Mesenteric fat pad (tissue), 1 donor: ENCODE data around the gene STAG1. TPM values are rescaled to one million over a fixed set of nuclear protein-coding genes. Genes with fewer than 3 reads are reported as not detected.
"Not testable (repeated sequence)": the region's sequence is repeated elsewhere in the genome, so short reads cannot be mapped to it uniquely, and the experiment has no call there.

Experiments used
- DNase-seq: peaks from one replicate; pipeline ENCODE4 v3.0.0-alpha.2; 2020; ENCODE audit warnings: low spot score
- total RNA-seq: library from RNA; stranded (reverse); fragmentation: NEBNext Ultra II Directional; extraction: Animal tissue kit (Norgen Biotek cat#: 25700); gene quantifications from one replicate; pipeline ENCODE4 v1.2.1, GENCODE V29; 2021
- donor health status: DM: yes; HTN: yes; CAD: no.

STAG1 gene
- total RNA-seq, 1 donor from 2014 or later: 41.8 TPM

- no peak for DNase-seq
Observed at GRCh38 chr3:136651581-136651980, 100.6 kb downstream of the STAG1 start.

GRCh38 chr3:136650461-136650860 is 101.7 kb downstream of the STAG1 start:
- DNase-seq: no peak

GRCh38 chr3:136645915-136646314 is 106.3 kb downstream of the STAG1 start:
- no peak for DNase-seq

GRCh38 chr3:136644212-136644611 is 108.0 kb downstream of the STAG1 start:
- no peak for DNase-seq

- DNase-seq: not testable (repeated sequence)
Observed at GRCh38 chr3:136643380-136643779, 108.8 kb downstream of the STAG1 start.

- DNase-seq: no peak
Observed at GRCh38 chr3:136642711-136643110, 109.5 kb downstream of the STAG1 start.

- no peak for DNase-seq
Observed at GRCh38 chr3:136639069-136639468, 113.1 kb downstream of the STAG1 start.

- DNase-seq: no peak
Observed at GRCh38 chr3:136637176-136637575, 115.0 kb downstream of the STAG1 start.

- no peak for DNase-seq
Observed at GRCh38 chr3:136634821-136635220, 117.4 kb downstream of the STAG1 start.

- DNase-seq: no peak
Observed at GRCh38 chr3:136632625-136633081, 119.5 kb downstream of the STAG1 start.

GRCh38 chr3:136631424-136631823 is 120.8 kb downstream of the STAG1 start:
- no peak for DNase-seq

GRCh38 chr3:136630915-136631314 is 121.3 kb downstream of the STAG1 start:
- no peak for DNase-seq

GRCh38 chr3:136626493-136626892 is 125.7 kb downstream of the STAG1 start:
- DNase-seq: no peak

GRCh38 chr3:136624894-136625815 is 127.0 kb downstream of the STAG1 start:
- no peak for DNase-seq

GRCh38 chr3:136624371-136624770 is 127.8 kb downstream of the STAG1 start:
- no peak for DNase-seq

GRCh38 chr3:136621628-136622027 is 130.6 kb downstream of the STAG1 start:
- DNase-seq: no peak

GRCh38 chr3:136620436-136620835 is 131.7 kb downstream of the STAG1 start:
- DNase-seq: no peak

- DNase-seq: not testable (repeated sequence)
Observed at GRCh38 chr3:136617969-136618525, 134.1 kb downstream of the STAG1 start.

- no peak for DNase-seq
Observed at GRCh38 chr3:136617198-136617597, 135.0 kb downstream of the STAG1 start.

- no peak for DNase-seq
Observed at GRCh38 chr3:136612512-136612911, 139.7 kb downstream of the STAG1 start.

GRCh38 chr3:136606990-136607389 is 145.2 kb downstream of the STAG1 start:
- DNase-seq: no peak

GRCh38 chr3:136606216-136606615 is 146.0 kb downstream of the STAG1 start:
- not testable (repeated sequence) for DNase-seq

GRCh38 chr3:136604961-136605360 is 147.2 kb downstream of the STAG1 start:
- no peak for DNase-seq
